Tibial nerve (tissue), 4 donors: ENCODE data around the gene SLC8A3.

ENCODE experiments used
- CTCF ChIP-seq, 5 experiments: fragments of 200-600 bp in 3 of 5; fragments of 450-650 bp in 2 of 5; sonication (generic) in 3 of 5; IDR thresholded peaks; one replicate each; pipeline ENCODE4 v1.5.1; 2016 to 2019; ENCODE audit warnings: antibody characterized with exemption in 5 of 5, mild to moderate bottlenecking in 3 of 5, moderate library complexity in 2 of 5
- EP300 ChIP-seq, 2 donors: sonication (generic); formaldehyde crosslinking; IDR thresholded peaks; one replicate each; pipeline ENCODE4 v1.6.1; 2017; ENCODE audit warnings: antibody characterized with exemption in 2 of 2, mild to moderate bottlenecking in 1 of 2
- POLR2A ChIP-seq, 2 donors: fragments of 450-650 bp; IDR thresholded peaks; one replicate each; pipeline ENCODE4 v1.6.1; 2017; ENCODE audit warnings: antibody characterized with exemption in 2 of 2, mild to moderate bottlenecking in 2 of 2, moderate library complexity in 2 of 2

- TF ChIP-seq CTCF (IDR thresholded peaks at IDR 0.05): no peak
- TF ChIP-seq POLR2A (IDR thresholded peaks at IDR 0.05): no peak
- no peak for TF ChIP-seq EP300 (IDR thresholded peaks at IDR 0.05)
Measured at GRCh38 chr14:70008284-70009262, 180.2 kb downstream of the SLC8A3 start.
